Stimulated activated CD8-positive, alpha-beta memory T cell treated with anti-CD3 and anti-CD28 coated beads, Interleukin-4, amount 100 ng/mL, for 4 hours (primary cell): ENCODE results near the gene LDB1.

Source experiments
- DNase-seq, 2 donors: peaks; one replicate each; pipeline ENCODE4 v3.0.0-alpha.2; 2020; ENCODE audit warnings: low read depth in 2 of 2, low spot score in 1 of 2

Gene LDB1

GRCh38 chr10:102065561-102066398 is 54.4 kb downstream of the LDB1 start:
- DNase-seq, result no peak

- DNase-seq, result peak; percentile 62 to 82
Observed at GRCh38 chr10:102064868-102065560, 55.2 kb downstream of the LDB1 start, which contains the start of gene HPS6. HPS6 (plus strand) TSS chr10:102065349; CDS start chr10:102065475, 126 bp downstream.

GRCh38 chr10:102064503-102064867 is 55.7 kb downstream of the LDB1 start:
- no peak for DNase-seq

- DNase-seq, result no peak
Observed at GRCh38 chr10:102059987-102060386, 60.2 kb downstream of the LDB1 start.
